HL-60 (cell line): ENCODE data around the gene DPP4.

Source experiments
- DNase-seq, 2 experiments: peaks; one replicate each; pipeline ENCODE4 v3.0.0-alpha.2; 2010 to 2020; ENCODE audit warnings: low read depth in 1 of 2, low spot score in 1 of 2
- H3K27ac ChIP-seq: fragments of 250-450 bp; sonication (Bioruptor Pico); replicated peaks from 2 replicates; pipeline ENCODE4 v1.5.1; 2020; ENCODE audit warnings: mild to moderate bottlenecking, moderate library complexity
- H3K27me3 ChIP-seq: fragments of 250-450 bp; sonication (Bioruptor Pico); 2 replicates; pipeline ENCODE4 v1.5.1; 2021; ENCODE audit warnings: mild to moderate bottlenecking, moderate library complexity; ENCODE audit not compliant: insufficient read depth, poor library complexity, severe bottlenecking
- H3K4me3 ChIP-seq: replicated peaks from 2 replicates; pipeline ENCODE4 v1.5.1; 2011; ENCODE audit warnings: mild to moderate bottlenecking, control low read depth, low read length; ENCODE audit not compliant: insufficient read depth
- CTCF ChIP-seq: IDR thresholded peaks from one replicate; pipeline ENCODE4 v1.5.1; 2011; ENCODE audit warnings: low read length, control low read depth, inconsistent platforms; ENCODE audit not compliant: insufficient read depth
- GABPA ChIP-seq: IDR thresholded peaks from 2 replicates; pipeline ENCODE4 v1.6.1; 2012; ENCODE audit warnings: low read depth
- POLR2AphosphoS5 ChIP-seq: IDR thresholded peaks from 2 replicates; pipeline ENCODE4 v1.6.1; 2012; ENCODE audit warnings: low read depth
- REST ChIP-seq: IDR thresholded peaks from 2 replicates; pipeline ENCODE4 v1.6.1; 2012; ENCODE audit warnings: low read depth; ENCODE audit not compliant: insufficient replicate concordance
- SPI1 ChIP-seq: IDR thresholded peaks from 2 replicates; pipeline ENCODE4 v1.6.1; 2012; ENCODE audit warnings: low read depth, mild to moderate bottlenecking, borderline replicate concordance

DPP4 gene

GRCh38 chr2:162011706-162012564, 62.1 kb downstream of the DPP4 start:
- Histone ChIP-seq H3K4me3 (no peak overlapping the region), H3K27me3 (peaks cover 6% of the 10 kb centered on the region), H3K27ac (no peak overlapping the region)
- DNase-seq = no peak
- TF ChIP-seq SPI1 = no peak
- TF ChIP-seq GABPA = no peak

- peaks cover 4% of the 10 kb centered on the region for H3K27me3 ChIP-seq
- no peak overlapping the region for H3K27ac ChIP-seq
- H3K4me3 ChIP-seq = no peak overlapping the region
- no peak for DNase-seq
- TF ChIP-seq GABPA = no peak
- no peak for TF ChIP-seq SPI1
- no peak for TF ChIP-seq POLR2AphosphoS5
- TF ChIP-seq REST = no peak
- TF ChIP-seq CTCF = no peak
These were observed 64.5 kb downstream of the DPP4 start for GRCh38 chr2:162009543-162009942.

- Histone ChIP-seq H3K27ac (no peak overlapping the region), H3K27me3 (no peaks in the 10 kb centered on the region), H3K4me3 (no peak overlapping the region)
- TF ChIP-seq CTCF = peak; percentile 10
- TF ChIP-seq GABPA = no peak
- DNase-seq = no peak
These were observed 66.5 kb downstream of the DPP4 start for GRCh38 chr2:162007447-162008040.

- H3K4me3 ChIP-seq = no peak overlapping the region
- H3K27ac ChIP-seq = no peak overlapping the region
- TF ChIP-seq SPI1 = no peak
- TF ChIP-seq GABPA = no peak
- TF ChIP-seq POLR2AphosphoS5 = no peak
- no peak for TF ChIP-seq REST
- no peak for TF ChIP-seq CTCF
- no peak for DNase-seq
- H3K27me3 ChIP-seq = no peaks in the 10 kb centered on the region
These were observed 67.7 kb downstream of the DPP4 start for GRCh38 chr2:162006337-162006736.
